H1 (cell line): ENCODE data around the gene DOCK1. TPM values are rescaled to one million over a fixed set of nuclear protein-coding genes. Genes with fewer than 3 reads are reported as not detected.

ENCODE experiments used
- CTCF ChIA-PET: fragments of 300-600 bp; sonication (Branson Sonifier 250); formaldehyde crosslinking; loops from one replicate; lab custom pipeline; 2021; ENCODE audit not compliant: partially characterized antibody; lab: Charles Lee
- POLR2A ChIA-PET: fragments of 300-600 bp; sonication (Branson Sonifier 250); formaldehyde crosslinking; loops from one replicate; lab custom pipeline; 2021; ENCODE audit warnings: inconsistent platforms; ENCODE audit not compliant: partially characterized antibody; lab: Charles Lee
- DNase-seq, 2 experiments: peaks; one replicate each; pipeline versions ENCODE4 v3.0.0 to v3.0.0-alpha.2; 2010 to 2022; ENCODE audit warnings: low spot score in 2 of 2, low read depth in 1 of 2, mixed read lengths in 1 of 2
- FAIRE-seq: peaks from 2 replicates; lab custom pipeline; 2011; peaks lifted over from hg19 to GRCh38; lab: Jason Lieb, UNC
- H2AFZ ChIP-seq: 2 replicates; pipeline ENCODE4 v1.8.1; 2012; ENCODE audit warnings: low read length, inconsistent platforms
- H2AK5ac ChIP-seq: 2 replicates; pipeline ENCODE4 v1.6.1; 2013; ENCODE audit warnings: low read depth, low read length
- H2BK120ac ChIP-seq: replicated peaks from 2 replicates; pipeline ENCODE3; 2013; ENCODE audit warnings: low read depth, low read length, inconsistent platforms
- H2BK12ac ChIP-seq: 2 replicates; pipeline ENCODE4 v1.6.1; 2013; ENCODE audit warnings: low read depth, low read length
- H2BK15ac ChIP-seq: 2 replicates; pipeline ENCODE4 v1.6.1; 2013; ENCODE audit warnings: low read length
- H2BK20ac ChIP-seq: 2 replicates; pipeline ENCODE4 v1.6.1; 2013; ENCODE audit warnings: low read length
- H2BK5ac ChIP-seq: 2 replicates; pipeline ENCODE4 v1.6.1; 2013; ENCODE audit warnings: low read depth, low read length
- H3K14ac ChIP-seq: 2 replicates; pipeline ENCODE4 v1.6.1; 2013; ENCODE audit warnings: inconsistent platforms; ENCODE audit not compliant: insufficient read length
- H3K18ac ChIP-seq: 2 replicates; pipeline ENCODE4 v1.6.1; 2013; ENCODE audit warnings: low read length; ENCODE audit errors: extremely low read depth
- H3K23ac ChIP-seq: 2 replicates; pipeline ENCODE4 v1.6.1; 2013; ENCODE audit warnings: inconsistent platforms; ENCODE audit not compliant: insufficient read length
- H3K23me2 ChIP-seq: 2 replicates; pipeline ENCODE4 v1.6.1; 2013; ENCODE audit warnings: low read depth, low read length
- H3K27ac ChIP-seq: 2 replicates; pipeline ENCODE4 v1.6.1; 2011; ENCODE audit warnings: low read depth, low read length, inconsistent platforms
- H3K27me3 ChIP-seq, 4 experiments: replicated peaks in 1 of 4; 1 replicate in 1 of 4; 2 replicates in 3 of 4; pipeline versions ENCODE4 v1.6.1 to v1.8.1; 2011 to 2013; ENCODE audit warnings: low read length in 3 of 4, mild to moderate bottlenecking in 3 of 4, inconsistent platforms in 2 of 4, mixed read lengths in 2 of 4, moderate library complexity in 1 of 4; ENCODE audit not compliant: control insufficient read depth in 3 of 4, insufficient read depth in 3 of 4; ENCODE audit errors: extremely low read depth in 1 of 4
- H3K36me3 ChIP-seq, 4 experiments: 2 replicates each; pipeline versions ENCODE4 v1.6.1 to v1.8.1; 2011 to 2013; ENCODE audit warnings: mild to moderate bottlenecking in 4 of 4, low read length in 3 of 4, moderate library complexity in 2 of 4, control low read depth in 1 of 4, inconsistent platforms in 1 of 4; ENCODE audit not compliant: insufficient read depth in 4 of 4, control insufficient read depth in 2 of 4
- H3K4ac ChIP-seq: replicated peaks from 2 replicates; pipeline ENCODE3; 2013; ENCODE audit warnings: low read length, low read depth, mixed read lengths, inconsistent platforms; ENCODE audit not compliant: insufficient read length
- H3K4me1 ChIP-seq, 4 experiments: replicated peaks in 1 of 4; 1 replicate in 1 of 4; 2 replicates in 3 of 4; pipeline versions ENCODE4 v1.6.1 to v1.8.1; 2011 to 2013; ENCODE audit warnings: low read length in 3 of 4, inconsistent platforms in 2 of 4, mixed read lengths in 1 of 4; ENCODE audit not compliant: insufficient read depth in 4 of 4, control insufficient read depth in 3 of 4
- H3K4me2 ChIP-seq, 2 experiments: 2 replicates each; pipeline versions ENCODE4 v1.6.1 to v1.8.1; 2011 to 2013; ENCODE audit warnings: low read depth in 2 of 2, low read length in 2 of 2, control low read depth in 1 of 2, inconsistent platforms in 1 of 2, mild to moderate bottlenecking in 1 of 2; ENCODE audit not compliant: insufficient read depth in 1 of 2
- H3K4me3 ChIP-seq, 4 experiments: fragments of 200-600, 300-600 bp in 1 of 4; sonication (generic), shearing (Covaris generic), sonication (Bioruptor Twin) in 1 of 4; 2 replicates each; pipeline versions ENCODE4 v1.5.1 to v1.8.1; 2011 to 2016; ENCODE audit warnings: low read length in 4 of 4, low read depth in 3 of 4, control low read depth in 2 of 4, inconsistent platforms in 2 of 4, mild to moderate bottlenecking in 2 of 4, mixed read lengths in 1 of 4, moderate library complexity in 1 of 4; ENCODE audit not compliant: insufficient read depth in 2 of 4; ENCODE audit errors: extremely low read depth in 1 of 4
- H3K56ac ChIP-seq: replicated peaks from 2 replicates; pipeline ENCODE3; 2013; ENCODE audit warnings: low read depth, mild to moderate bottlenecking, mixed read lengths, low read length, inconsistent platforms; ENCODE audit not compliant: insufficient read length
- H3K79me1 ChIP-seq: 2 replicates; pipeline ENCODE4 v1.6.1; 2013; ENCODE audit warnings: low read depth, low read length, control low read depth
- H3K79me2 ChIP-seq, 2 experiments: 2 replicates each; pipeline versions ENCODE4 v1.6.1 to v1.8.1; 2012 to 2013; ENCODE audit warnings: low read length in 2 of 2, mild to moderate bottlenecking in 2 of 2, inconsistent platforms in 1 of 2; ENCODE audit not compliant: insufficient read depth in 2 of 2, control insufficient read depth in 1 of 2
- H3K9ac ChIP-seq, 4 experiments: replicated peaks in 1 of 4; 1 replicate in 1 of 4; 2 replicates in 3 of 4; pipeline versions ENCODE4 v1.6.1 to v1.8.1; 2011 to 2013; ENCODE audit warnings: low read depth in 3 of 4, low read length in 3 of 4, control low read depth in 2 of 4, mild to moderate bottlenecking in 2 of 4, moderate library complexity in 2 of 4, inconsistent platforms in 1 of 4; ENCODE audit errors: extremely low read depth in 1 of 4
- H3K9me3 ChIP-seq, 2 experiments: 2 replicates each; pipeline versions ENCODE4 v1.6.1 to v1.8.1; 2012 to 2013; ENCODE audit warnings: mild to moderate bottlenecking in 2 of 2, moderate library complexity in 2 of 2, control low read depth in 1 of 2, inconsistent platforms in 1 of 2, low read depth in 1 of 2, low read length in 1 of 2, mixed read lengths in 1 of 2; ENCODE audit not compliant: insufficient read depth in 2 of 2
- H4K20me1 ChIP-seq, 2 experiments: replicated peaks in 1 of 2; 2 replicates each; pipeline versions ENCODE3 to v1.8.1; 2011 to 2013; ENCODE audit warnings: inconsistent platforms in 2 of 2, low read length in 2 of 2, mild to moderate bottlenecking in 1 of 2; ENCODE audit not compliant: insufficient read depth in 2 of 2, control insufficient read depth in 1 of 2
- H4K5ac ChIP-seq: 2 replicates; pipeline ENCODE4 v1.6.1; 2013; ENCODE audit warnings: low read length, low read depth, mixed read lengths, inconsistent platforms; ENCODE audit not compliant: insufficient read length
- H4K8ac ChIP-seq: 2 replicates; pipeline ENCODE4 v1.8.0; 2013; ENCODE audit warnings: mild to moderate bottlenecking, moderate library complexity, low read length, inconsistent platforms; ENCODE audit not compliant: insufficient read depth; ENCODE audit errors: extremely low read depth
- H4K91ac ChIP-seq: replicated peaks from 2 replicates; pipeline ENCODE3; 2013; ENCODE audit warnings: low read length, mixed read lengths, inconsistent platforms; ENCODE audit not compliant: insufficient read length
- JUND ChIP-seq: IDR thresholded peaks from 2 replicates; pipeline ENCODE4 v1.6.1; 2011; ENCODE audit warnings: mild to moderate bottlenecking, improper control_type of control experiment, low read length
- KDM4A ChIP-seq: IDR thresholded peaks from one replicate; pipeline ENCODE4 v1.7.1; 2012; ENCODE audit warnings: low read depth, mild to moderate bottlenecking, moderate library complexity, low read length, inconsistent platforms; ENCODE audit not compliant: severe bottlenecking
- KDM5A ChIP-seq: fragments of 200-600 bp; IDR thresholded peaks from 2 replicates; pipeline ENCODE4 v1.7.1; 2012; ENCODE audit warnings: mild to moderate bottlenecking, low read length, inconsistent platforms, mixed read lengths
- NANOG ChIP-seq: IDR thresholded peaks from 2 replicates; pipeline ENCODE4 v1.6.1; 2011; ENCODE audit warnings: low read length, low read depth, mild to moderate bottlenecking, inconsistent platforms; ENCODE audit not compliant: insufficient read depth, poor library complexity, severe bottlenecking
- RAD21 ChIP-seq, 2 experiments: IDR thresholded peaks in 1 of 2; conservative IDR thresholded peaks in 1 of 2; 2 replicates each; pipeline ENCODE4 v1.6.1; 2011; ENCODE audit warnings: low read depth in 2 of 2, low read length in 2 of 2, improper control_type of control experiment in 1 of 2, inconsistent platforms in 1 of 2, mild to moderate bottlenecking in 1 of 2, moderate library complexity in 1 of 2
- WGBS, 2 experiments: shearing (Covaris generic) in 1 of 2; methylation state at CpG; one replicate each; pipeline versions ENCODE4 v1.1.6 to v1.1.7; 2013 to 2015; ENCODE audit warnings: low lambda C conversion rate in 2 of 2, mixed read lengths in 2 of 2, inconsistent platforms in 1 of 2, low coverage in 1 of 2, missing lambda C conversion rate in 1 of 2; ENCODE audit not compliant: insufficient replicate concordance in 2 of 2, insufficient coverage in 1 of 2, insufficient read length in 1 of 2; ENCODE audit errors: extremely low coverage in 1 of 2, missing lambda C conversion rate in 1 of 2; 5-methylcytosine and 5-hydroxymethylcytosine counted together
- polyA plus RNA-seq, 7 experiments: library from polyadenylated mRNA; depleted of rRNA in 3 of 7; stranded (reverse) in 5 of 7; unstranded in 2 of 7; fragments of >200 nt in 5 of 7; fragments of 200-250 nt in 2 of 7; gene quantifications; 1 replicate in 5 of 7; 2 replicates in 1 of 7; 4 replicates in 1 of 7; pipeline versions ENCODE4 v1.2.1 to v1.2.3, GENCODE V29; 2011 to 2013; ENCODE audit warnings: missing spikeins in 2 of 7, mixed read lengths in 2 of 7
- total RNA-seq: library from RNA; stranded (reverse); fragmentation: NEBNext Ultra II Directional; extraction: Animal tissue kit (Norgen Biotek cat#: 25700); gene quantifications from 2 replicates; pipeline ENCODE4 v1.2.1, GENCODE V29; 2021
- TF ChIP-seq, protein P1 (sequence below), 3 experiments: IDR thresholded peaks; 1 replicate in 2 of 3; 2 replicates in 1 of 3; pipeline versions ENCODE4 v1.5.1 to v1.6.1; 2011; ENCODE audit warnings: low read length in 3 of 3, mild to moderate bottlenecking in 3 of 3, inconsistent platforms in 2 of 3, low read depth in 1 of 3, moderate library complexity in 1 of 3; ENCODE audit not compliant: insufficient read depth in 1 of 3; ENCODE audit errors: control extremely low read depth in 1 of 3

DOCK1 gene
- total and polyA plus RNA-seq, 2 of the 8 experiments (the other 6 are each of a cell fraction or from before 2014, with no cell fraction given), result 11.6 to 53.0 TPM

DNA sequence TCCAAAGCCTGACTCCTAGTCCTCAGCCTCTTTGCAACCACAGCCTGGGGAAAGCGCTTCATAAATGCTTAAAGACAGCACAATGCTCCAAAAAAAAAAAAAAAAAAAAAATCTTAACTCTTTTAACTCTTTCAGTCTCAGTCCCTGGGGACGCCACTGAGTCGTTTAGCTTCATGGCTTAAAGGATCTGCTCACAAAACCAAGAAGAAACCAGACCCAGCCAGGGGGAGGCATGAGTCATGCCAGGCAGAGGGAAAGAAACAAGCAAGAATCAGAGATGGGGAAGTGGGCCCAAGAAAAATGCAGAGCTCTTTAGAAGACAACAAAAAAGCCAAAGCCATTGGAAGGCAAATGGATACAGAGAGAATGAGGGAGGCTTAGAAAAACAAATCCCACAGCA, 32.5 kb upstream of the DOCK1 start:
- Histone ChIP-seq H4K8ac (no peak overlapping the region), H2BK12ac (peak overlapping the region; percentile 60; the same call in 1 of the 2 replicates), H3K79me2 (no peaks in the 10 kb centered on the region), H3K23ac (no peak overlapping the region), H4K5ac (no peak overlapping the region), H3K23me2 (0 out of 2 replicates have a peak, but pooled peaks cover 2% of the 10 kb centered on the region), H3K14ac (no peak overlapping the region), H3K27me3 (no peaks in the 10 kb centered on the region; a peak in 1 of 7 replicates), H2AFZ (peak overlapping the region; percentile 38; the same call in 1 of the 2 replicates), H4K91ac (no peak overlapping the region), H3K27ac (no peak overlapping the region), H3K4me2 (peak overlapping the region in 1 of 2 experiments; percentile 22; a peak in 1 of 4 replicates), H3K4me1 (peaks cover 0 to 7% (median 5%) of the 10 kb centered on the region in 4 experiments; a peak in 3 of 7 replicates), H3K4ac (no peak overlapping the region), H3K9ac (no peak overlapping the region), H3K18ac (no peak overlapping the region; the same call in 1 of the 2 replicates), H3K56ac (no peak overlapping the region), H2BK20ac (no peak overlapping the region), H3K79me1 (no peaks in the 10 kb centered on the region), H4K20me1 (no peaks in the 10 kb centered on the region), H3K36me3 (no peaks in the 10 kb centered on the region), H2AK5ac (peak overlapping the region; percentile 75; the same call in 1 of the 2 replicates), H3K4me3 (no peak overlapping the region), H2BK15ac (no peak overlapping the region), H2BK120ac (no peak overlapping the region), H3K9me3 (no peaks in the 10 kb centered on the region), H2BK5ac (peak overlapping the region; percentile 18; the same call in 1 of the 2 replicates)
- FAIRE-seq (no peak), DNase-seq (peak in 1 of 2 experiments; percentile 21)
- ChIA-PET POLR2A (interaction anchor here (1.0 to 1.4 kb wide), 2 partner anchors 18 to 31 kb away, joined by 5 read pairs; no protein-coding TSS in a partner anchor), CTCF (interaction anchor here (1.1 to 2.4 kb wide), 3 partner anchors 25 to 103 kb away, joined by 3 to 8 read pairs (median 3); no protein-coding TSS in a partner anchor)
- 32% methylated on average over 3 of the region's 3 CpGs; no CpG with 5 or more reads in 1 of the 2 experiments for WGBS, 2 experiments
- TF ChIP-seq NANOG, result no peak
- no peak for TF ChIP-seq KDM5A
- TF ChIP-seq JUND, result peak; percentile 80
- TF ChIP-seq, protein P1, sequence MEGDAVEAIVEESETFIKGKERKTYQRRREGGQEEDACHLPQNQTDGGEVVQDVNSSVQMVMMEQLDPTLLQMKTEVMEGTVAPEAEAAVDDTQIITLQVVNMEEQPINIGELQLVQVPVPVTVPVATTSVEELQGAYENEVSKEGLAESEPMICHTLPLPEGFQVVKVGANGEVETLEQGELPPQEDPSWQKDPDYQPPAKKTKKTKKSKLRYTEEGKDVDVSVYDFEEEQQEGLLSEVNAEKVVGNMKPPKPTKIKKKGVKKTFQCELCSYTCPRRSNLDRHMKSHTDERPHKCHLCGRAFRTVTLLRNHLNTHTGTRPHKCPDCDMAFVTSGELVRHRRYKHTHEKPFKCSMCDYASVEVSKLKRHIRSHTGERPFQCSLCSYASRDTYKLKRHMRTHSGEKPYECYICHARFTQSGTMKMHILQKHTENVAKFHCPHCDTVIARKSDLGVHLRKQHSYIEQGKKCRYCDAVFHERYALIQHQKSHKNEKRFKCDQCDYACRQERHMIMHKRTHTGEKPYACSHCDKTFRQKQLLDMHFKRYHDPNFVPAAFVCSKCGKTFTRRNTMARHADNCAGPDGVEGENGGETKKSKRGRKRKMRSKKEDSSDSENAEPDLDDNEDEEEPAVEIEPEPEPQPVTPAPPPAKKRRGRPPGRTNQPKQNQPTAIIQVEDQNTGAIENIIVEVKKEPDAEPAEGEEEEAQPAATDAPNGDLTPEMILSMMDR (IDR thresholded peaks at IDR 0.05; ENCODE audit: control extremely low read depth in 1 of 3, insufficient read depth in 1 of 3, low read depth in 1 of 3, low read length in 3 of 3), result 0 out of 4 replicates have a peak, but pooled peaks of 1 of the 3 experiments have one; percentile 3
- TF ChIP-seq KDM4A, result no peak
- peak in 1 of 2 experiments; percentile 1; a peak in 1 of 4 replicates for TF ChIP-seq RAD21 (IDR thresholded peaks at IDR 0.05 in 1 of 2, conservative IDR thresholded peaks at IDR 0.05 in 1 of 2; ENCODE audit: low read depth in 2 of 2, low read length in 2 of 2)
